GM10266 (cell line): ENCODE results near the gene ZNF280D.

Experiments used
- DNase-seq: peaks from one replicate; pipeline ENCODE4 v3.0.0; 2012; ENCODE audit errors: extremely low spot score
- TF ChIP-seq, protein P1 (sequence below): IDR thresholded peaks from 2 replicates; pipeline ENCODE4 v1.5.1; 2012; ENCODE audit warnings: mild to moderate bottlenecking, low read depth; ENCODE audit not compliant: control insufficient read depth, insufficient read depth; ENCODE audit errors: missing control alignments

ZNF280D gene

DNA sequence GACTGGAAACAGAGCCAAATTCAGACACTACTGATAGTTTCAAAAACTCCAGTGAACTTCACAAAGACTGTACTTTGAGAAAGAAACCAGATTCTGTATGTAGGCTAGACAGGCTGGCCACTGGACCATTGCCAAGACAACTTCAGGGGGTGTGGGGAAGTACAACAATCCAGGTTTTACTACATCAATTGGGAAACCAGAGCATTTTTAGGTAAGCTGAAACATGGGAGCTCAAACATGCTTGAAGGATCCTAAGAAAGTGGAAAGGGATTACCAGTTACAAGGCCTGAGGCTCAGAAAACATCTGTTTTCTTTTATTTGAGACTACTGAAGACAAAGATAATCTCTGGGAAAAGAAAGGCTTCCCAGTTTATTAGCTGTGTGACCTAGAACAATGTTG, 26.9 kb upstream of the ZNF280D start:
- DNase-seq, result no peak
- TF ChIP-seq, protein P1, sequence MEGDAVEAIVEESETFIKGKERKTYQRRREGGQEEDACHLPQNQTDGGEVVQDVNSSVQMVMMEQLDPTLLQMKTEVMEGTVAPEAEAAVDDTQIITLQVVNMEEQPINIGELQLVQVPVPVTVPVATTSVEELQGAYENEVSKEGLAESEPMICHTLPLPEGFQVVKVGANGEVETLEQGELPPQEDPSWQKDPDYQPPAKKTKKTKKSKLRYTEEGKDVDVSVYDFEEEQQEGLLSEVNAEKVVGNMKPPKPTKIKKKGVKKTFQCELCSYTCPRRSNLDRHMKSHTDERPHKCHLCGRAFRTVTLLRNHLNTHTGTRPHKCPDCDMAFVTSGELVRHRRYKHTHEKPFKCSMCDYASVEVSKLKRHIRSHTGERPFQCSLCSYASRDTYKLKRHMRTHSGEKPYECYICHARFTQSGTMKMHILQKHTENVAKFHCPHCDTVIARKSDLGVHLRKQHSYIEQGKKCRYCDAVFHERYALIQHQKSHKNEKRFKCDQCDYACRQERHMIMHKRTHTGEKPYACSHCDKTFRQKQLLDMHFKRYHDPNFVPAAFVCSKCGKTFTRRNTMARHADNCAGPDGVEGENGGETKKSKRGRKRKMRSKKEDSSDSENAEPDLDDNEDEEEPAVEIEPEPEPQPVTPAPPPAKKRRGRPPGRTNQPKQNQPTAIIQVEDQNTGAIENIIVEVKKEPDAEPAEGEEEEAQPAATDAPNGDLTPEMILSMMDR, result no peak

DNA sequence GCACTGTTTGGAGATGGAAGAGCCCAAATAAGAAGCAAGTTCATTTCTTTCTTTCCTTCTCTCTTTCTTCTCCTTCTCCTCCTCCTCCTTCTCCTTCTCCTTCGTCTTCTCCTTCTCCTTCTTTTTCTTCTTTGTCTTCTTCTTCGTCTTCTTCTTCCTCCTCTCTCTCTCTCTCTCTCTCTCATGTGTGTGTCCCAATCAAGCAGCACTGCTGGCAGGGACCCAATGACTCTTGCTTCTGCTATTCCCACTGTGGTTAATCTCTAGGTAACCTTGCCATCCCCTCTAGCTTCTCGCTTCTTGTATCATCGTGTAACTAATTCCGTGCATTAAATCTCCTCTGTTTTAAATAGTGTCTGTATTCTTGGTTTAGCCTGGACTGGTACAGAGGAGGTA, 26.1 kb upstream of the ZNF280D start:
- DNase-seq, result no peak
- TF ChIP-seq, protein P1, result no peak

DNA sequence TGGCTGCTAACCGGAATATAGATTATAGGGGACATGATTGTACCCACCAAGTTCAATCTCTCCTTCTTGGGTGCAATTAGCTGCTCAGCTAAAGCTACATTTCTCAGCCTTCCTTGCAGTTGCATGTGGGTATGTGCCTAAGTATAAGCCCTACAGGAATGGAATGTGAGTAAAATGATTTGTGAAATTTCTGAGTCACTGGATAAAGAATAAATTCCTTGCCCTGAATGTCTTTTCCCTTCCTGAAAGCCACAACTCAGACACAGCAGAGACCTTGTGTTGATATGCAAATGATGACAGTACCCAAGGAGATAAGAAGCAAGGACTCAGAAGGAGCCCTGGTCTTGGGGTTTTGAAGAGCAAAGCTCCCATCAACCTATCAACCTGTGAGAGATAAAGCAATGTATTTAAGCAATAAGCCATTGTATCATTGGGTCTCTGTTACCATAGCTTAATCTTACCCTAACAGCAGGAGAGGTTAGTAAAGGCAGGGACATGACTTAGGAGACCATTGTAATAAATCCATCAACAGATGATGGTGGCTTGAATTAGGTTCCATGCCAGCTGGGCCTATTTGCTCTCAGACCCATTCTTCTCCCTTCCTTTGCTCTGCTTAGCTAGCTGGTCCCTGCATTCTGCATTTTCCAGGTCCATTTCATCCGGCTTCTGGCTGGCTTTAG, 25.6 kb upstream of the ZNF280D start:
- DNase-seq, result no peak
- TF ChIP-seq, protein P1, result no peak

- TF ChIP-seq, protein P1, result no peak
- no peak for DNase-seq
These were observed 24.6 kb upstream of the ZNF280D start for GRCh38 chr15:56757875-56758274.

DNA sequence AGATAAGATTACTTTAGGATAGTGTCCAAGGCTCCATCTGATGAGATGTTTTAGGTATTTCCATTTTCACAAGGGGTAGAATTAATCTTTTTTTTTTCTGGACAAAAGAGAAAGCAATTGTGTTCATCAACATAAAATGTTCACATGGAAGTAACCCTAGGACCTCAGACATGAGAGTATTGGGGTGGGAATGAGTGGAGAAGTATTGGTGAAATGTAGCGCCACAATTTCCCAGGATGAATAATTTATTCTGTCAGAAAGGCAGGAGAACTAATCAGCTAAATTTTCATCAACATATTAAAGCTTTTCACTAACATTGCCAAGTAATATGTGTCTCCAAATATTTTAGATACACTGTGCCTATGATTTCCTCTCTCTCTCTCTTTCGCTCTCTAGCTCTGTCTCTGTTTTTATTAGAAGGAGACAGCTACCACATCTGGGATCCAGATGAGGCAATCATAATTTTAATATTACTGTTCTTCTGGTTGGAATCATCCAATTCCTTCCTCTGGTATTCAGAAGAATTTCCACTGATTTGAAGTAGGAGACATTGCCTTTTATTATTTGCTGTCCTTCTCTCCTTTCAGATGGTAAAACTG, 21.6 kb upstream of the ZNF280D start:
- TF ChIP-seq, protein P1, result no peak
- no peak for DNase-seq

DNA sequence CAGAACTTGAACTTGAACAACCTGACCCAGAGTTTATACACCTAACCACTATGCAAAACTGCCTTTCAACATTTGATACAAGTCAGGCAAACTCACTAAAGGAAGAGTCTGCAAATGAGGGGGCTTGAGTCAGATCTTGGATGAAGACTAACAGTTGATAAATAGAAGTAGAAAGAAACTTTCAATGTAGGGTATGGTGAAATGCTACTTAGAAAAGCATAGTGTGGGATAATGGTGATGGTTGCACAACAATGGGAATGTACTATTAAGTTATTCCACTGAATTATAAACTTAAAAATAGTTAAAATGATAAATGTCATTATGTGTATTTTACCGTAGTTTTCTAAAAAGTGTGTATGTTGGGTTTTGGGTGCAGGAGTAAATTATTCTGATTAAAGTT, 19.7 kb upstream of the ZNF280D start:
- TF ChIP-seq, protein P1, result no peak

GRCh38 chr15:56749982-56750381, 16.7 kb upstream of the ZNF280D start:
- TF ChIP-seq, protein P1, result no peak
- no peak for DNase-seq

More for the DNA sequence above, 19.7 kb upstream of the ZNF280D start:
- no peak for DNase-seq
